ENCODE data around the gene BRSK2.

Gene BRSK2

GRCh38 chr11:1396375-1396841 is 6.7 kb downstream of the BRSK2 start:
- Histone ChIP-seq H3K27ac (ENCODE audit: low read depth in 2 of 2, low read length in 2 of 2) (no peak overlapping the region), H3K27me3 (ENCODE audit: control insufficient read depth in 2 of 2, insufficient read depth in 2 of 2, low read length in 2 of 2) (peaks cover 14 to 17% of the 10 kb centered on the region in 2 donors), H3K4me1 (ENCODE audit: control insufficient read depth in 2 of 2, insufficient read depth in 2 of 2, low read length in 2 of 2) (no peaks in the 10 kb centered on the region), H3K36me3 (ENCODE audit: control insufficient read depth in 2 of 2, insufficient read depth in 2 of 2, low read length in 2 of 2) (no peaks in the 10 kb centered on the region), H3K9ac (ENCODE audit: low read depth in 1 of 2, low read length in 2 of 2) (no peak overlapping the region), H3K4me3 (ENCODE audit: low read length in 2 of 2) (no peak overlapping the region), H3K9me3 (ENCODE audit: control insufficient read depth in 2 of 2, low read length in 2 of 2) (no peaks in the 10 kb centered on the region)

GRCh38 chr11:1397146-1397861 is 7.6 kb downstream of the BRSK2 start:
- no peak overlapping the region for H3K27ac ChIP-seq (ENCODE audit: low read depth in 2 of 2, low read length in 2 of 2)
- no peak overlapping the region for H3K4me3 ChIP-seq (ENCODE audit: low read length in 2 of 2)
- H3K4me1 ChIP-seq (ENCODE audit: control insufficient read depth in 2 of 2, insufficient read depth in 2 of 2, low read length in 2 of 2), result no peaks in the 10 kb centered on the region
- no peaks in the 10 kb centered on the region for H3K36me3 ChIP-seq (ENCODE audit: control insufficient read depth in 2 of 2, insufficient read depth in 2 of 2, low read length in 2 of 2)
- peaks cover 7 to 8% of the 10 kb centered on the region in 2 donors for H3K27me3 ChIP-seq (ENCODE audit: control insufficient read depth in 2 of 2, insufficient read depth in 2 of 2, low read length in 2 of 2)
- H3K9me3 ChIP-seq (ENCODE audit: control insufficient read depth in 2 of 2, low read length in 2 of 2), result no peaks in the 10 kb centered on the region
- no peak overlapping the region for H3K9ac ChIP-seq (ENCODE audit: low read depth in 1 of 2, low read length in 2 of 2)

- Histone ChIP-seq H3K9me3 (ENCODE audit: control insufficient read depth in 2 of 2, low read length in 2 of 2) (no peaks in the 10 kb centered on the region), H3K27ac (ENCODE audit: low read depth in 2 of 2, low read length in 2 of 2) (no peak overlapping the region), H3K36me3 (ENCODE audit: control insufficient read depth in 2 of 2, insufficient read depth in 2 of 2, low read length in 2 of 2) (no peaks in the 10 kb centered on the region), H3K4me3 (ENCODE audit: low read length in 2 of 2) (no peak overlapping the region), H3K9ac (ENCODE audit: low read depth in 1 of 2, low read length in 2 of 2) (no peak overlapping the region), H3K4me1 (ENCODE audit: control insufficient read depth in 2 of 2, insufficient read depth in 2 of 2, low read length in 2 of 2) (no peaks in the 10 kb centered on the region), H3K27me3 (ENCODE audit: control insufficient read depth in 2 of 2, insufficient read depth in 2 of 2, low read length in 2 of 2) (peaks cover 1 to 3% of the 10 kb centered on the region in 2 donors)
Observed at GRCh38 chr11:1397862-1398527, 8.3 kb downstream of the BRSK2 start.

- no peaks in the 10 kb centered on the region for H3K9me3 ChIP-seq (ENCODE audit: control insufficient read depth in 2 of 2, low read length in 2 of 2)
- H3K27ac ChIP-seq (ENCODE audit: low read depth in 2 of 2, low read length in 2 of 2), result no peak overlapping the region
- no peak overlapping the region for H3K9ac ChIP-seq (ENCODE audit: low read depth in 1 of 2, low read length in 2 of 2)
- H3K4me3 ChIP-seq (ENCODE audit: low read length in 2 of 2), result no peak overlapping the region
- no peaks in the 10 kb centered on the region for H3K36me3 ChIP-seq (ENCODE audit: control insufficient read depth in 2 of 2, insufficient read depth in 2 of 2, low read length in 2 of 2)
- H3K27me3 ChIP-seq (ENCODE audit: control insufficient read depth in 2 of 2, insufficient read depth in 2 of 2, low read length in 2 of 2), result peaks cover 0 to 3% of the 10 kb centered on the region in 2 donors
- H3K4me1 ChIP-seq (ENCODE audit: control insufficient read depth in 2 of 2, insufficient read depth in 2 of 2, low read length in 2 of 2), result no peaks in the 10 kb centered on the region
Observed at GRCh38 chr11:1398528-1399235, 8.9 kb downstream of the BRSK2 start.

GRCh38 chr11:1399386-1400316 is 9.9 kb downstream of the BRSK2 start:
- peaks cover 0 to 3% of the 10 kb centered on the region in 2 donors for H3K27me3 ChIP-seq (ENCODE audit: control insufficient read depth in 2 of 2, insufficient read depth in 2 of 2, low read length in 2 of 2)
- H3K36me3 ChIP-seq (ENCODE audit: control insufficient read depth in 2 of 2, insufficient read depth in 2 of 2, low read length in 2 of 2), result no peaks in the 10 kb centered on the region
- no peak overlapping the region for H3K4me3 ChIP-seq (ENCODE audit: low read length in 2 of 2)
- H3K9me3 ChIP-seq (ENCODE audit: control insufficient read depth in 2 of 2, low read length in 2 of 2), result no peaks in the 10 kb centered on the region
- H3K9ac ChIP-seq (ENCODE audit: low read depth in 1 of 2, low read length in 2 of 2), result no peak overlapping the region
- H3K4me1 ChIP-seq (ENCODE audit: control insufficient read depth in 2 of 2, insufficient read depth in 2 of 2, low read length in 2 of 2), result no peaks in the 10 kb centered on the region
- no peak overlapping the region for H3K27ac ChIP-seq (ENCODE audit: low read depth in 2 of 2, low read length in 2 of 2)

- H3K4me3 ChIP-seq (ENCODE audit: low read length in 2 of 2), result no peak overlapping the region
- no peaks in the 10 kb centered on the region for H3K9me3 ChIP-seq (ENCODE audit: control insufficient read depth in 2 of 2, low read length in 2 of 2)
- H3K4me1 ChIP-seq (ENCODE audit: control insufficient read depth in 2 of 2, insufficient read depth in 2 of 2, low read length in 2 of 2), result no peaks in the 10 kb centered on the region
- H3K27me3 ChIP-seq (ENCODE audit: control insufficient read depth in 2 of 2, insufficient read depth in 2 of 2, low read length in 2 of 2), result peaks cover 0 to 3% of the 10 kb centered on the region in 2 donors
- no peak overlapping the region for H3K27ac ChIP-seq (ENCODE audit: low read depth in 2 of 2, low read length in 2 of 2)
- H3K9ac ChIP-seq (ENCODE audit: low read depth in 1 of 2, low read length in 2 of 2), result no peak overlapping the region
- H3K36me3 ChIP-seq (ENCODE audit: control insufficient read depth in 2 of 2, insufficient read depth in 2 of 2, low read length in 2 of 2), result no peaks in the 10 kb centered on the region
Observed at GRCh38 chr11:1400317-1401170, 10.8 kb downstream of the BRSK2 start.

- no peak overlapping the region for H3K9ac ChIP-seq (ENCODE audit: low read depth in 1 of 2, low read length in 2 of 2)
- no peaks in the 10 kb centered on the region for H3K4me1 ChIP-seq (ENCODE audit: control insufficient read depth in 2 of 2, insufficient read depth in 2 of 2, low read length in 2 of 2)
- H3K4me3 ChIP-seq (ENCODE audit: low read length in 2 of 2), result no peak overlapping the region
- H3K27ac ChIP-seq (ENCODE audit: low read depth in 2 of 2, low read length in 2 of 2), result no peak overlapping the region
- peaks cover 0 to 3% of the 10 kb centered on the region in 2 donors for H3K27me3 ChIP-seq (ENCODE audit: control insufficient read depth in 2 of 2, insufficient read depth in 2 of 2, low read length in 2 of 2)
- no peaks in the 10 kb centered on the region for H3K9me3 ChIP-seq (ENCODE audit: control insufficient read depth in 2 of 2, low read length in 2 of 2)
- H3K36me3 ChIP-seq (ENCODE audit: control insufficient read depth in 2 of 2, insufficient read depth in 2 of 2, low read length in 2 of 2), result no peaks in the 10 kb centered on the region
Observed at GRCh38 chr11:1401171-1401445, 11.4 kb downstream of the BRSK2 start.

GRCh38 chr11:1401656-1402221 is 12.0 kb downstream of the BRSK2 start:
- Histone ChIP-seq H3K4me3 (ENCODE audit: low read length in 2 of 2) (no peak overlapping the region), H3K4me1 (ENCODE audit: control insufficient read depth in 2 of 2, insufficient read depth in 2 of 2, low read length in 2 of 2) (no peaks in the 10 kb centered on the region), H3K27me3 (ENCODE audit: control insufficient read depth in 2 of 2, insufficient read depth in 2 of 2, low read length in 2 of 2) (peaks cover 0 to 3% of the 10 kb centered on the region in 2 donors), H3K27ac (ENCODE audit: low read depth in 2 of 2, low read length in 2 of 2) (no peak overlapping the region), H3K9ac (ENCODE audit: low read depth in 1 of 2, low read length in 2 of 2) (no peak overlapping the region), H3K36me3 (ENCODE audit: control insufficient read depth in 2 of 2, insufficient read depth in 2 of 2, low read length in 2 of 2) (no peaks in the 10 kb centered on the region), H3K9me3 (ENCODE audit: control insufficient read depth in 2 of 2, low read length in 2 of 2) (no peaks in the 10 kb centered on the region)
